GM21423 (cell line): ENCODE measurements around the gene CD200R1L.
A peak's percentile ranks its signal among the peaks of the same experiment; 100 is the strongest.

Experiments
- ATAC-seq: cut with Tn5 transposase; IDR thresholded peaks from one replicate; pipeline ENCODE4 v1.9.1; 2021; ENCODE audit warnings: mild to moderate bottlenecking, moderate library complexity; ENCODE audit not compliant: unreplicated experiment

Gene CD200R1L

GRCh38 chr3:112822064-112823055, 24.3 kb downstream of the CD200R1L start:
- no peak for ATAC-seq

GRCh38 chr3:112818289-112818688, 28.4 kb downstream of the CD200R1L start:
- no peak for ATAC-seq

- ATAC-seq, result no peak
These were observed 28.9 kb downstream of the CD200R1L start for GRCh38 chr3:112817797-112818196.

GRCh38 chr3:112817271-112817670, 29.4 kb downstream of the CD200R1L start:
- ATAC-seq, result no peak

GRCh38 chr3:112815981-112816380, 30.7 kb downstream of the CD200R1L start:
- no peak for ATAC-seq

GRCh38 chr3:112814266-112814665, 32.4 kb downstream of the CD200R1L start:
- ATAC-seq, result no peak

GRCh38 chr3:112813723-112814171, 32.9 kb downstream of the CD200R1L start:
- peak; percentile 78 for ATAC-seq

GRCh38 chr3:112813016-112813415, 33.6 kb downstream of the CD200R1L start:
- no peak for ATAC-seq

- no peak for ATAC-seq
These were observed 34.6 kb downstream of the CD200R1L start for GRCh38 chr3:112811917-112812660.

- ATAC-seq, result no peak
These were observed 35.4 kb downstream of the CD200R1L start for GRCh38 chr3:112811131-112811884.

GRCh38 chr3:112810561-112810960, 36.1 kb downstream of the CD200R1L start:
- ATAC-seq, result no peak

GRCh38 chr3:112808136-112808535, 38.5 kb downstream of the CD200R1L start:
- no peak for ATAC-seq

GRCh38 chr3:112807685-112808084, 39.0 kb downstream of the CD200R1L start:
- no peak for ATAC-seq

GRCh38 chr3:112806903-112807302, 39.8 kb downstream of the CD200R1L start:
- no peak for ATAC-seq

GRCh38 chr3:112805126-112805525, 41.5 kb downstream of the CD200R1L start:
- no peak for ATAC-seq

- ATAC-seq, result no peak
These were observed 42.6 kb downstream of the CD200R1L start for GRCh38 chr3:112804021-112804420.

GRCh38 chr3:112803467-112803866, 43.2 kb downstream of the CD200R1L start:
- no peak for ATAC-seq

- no peak for ATAC-seq
These were observed 44.3 kb downstream of the CD200R1L start for GRCh38 chr3:112802338-112802737.

- no peak for ATAC-seq
These were observed 46.7 kb downstream of the CD200R1L start for GRCh38 chr3:112799946-112800345.

GRCh38 chr3:112794622-112795172, 52.0 kb downstream of the CD200R1L start:
- no peak for ATAC-seq
